PFSK-1 (cell line): ENCODE results near the gene RPS23.

Experiments used
- FOXP2 ChIP-seq: optimal IDR thresholded peaks from 2 replicates; pipeline ENCODE3; 2011; ENCODE audit warnings: borderline replicate concordance, control low read depth, inconsistent platforms; ENCODE audit not compliant: insufficient read depth; ENCODE audit errors: extremely low read length, extremely low read depth
- POLR2AphosphoS5 ChIP-seq: IDR thresholded peaks from 2 replicates; pipeline ENCODE4 v1.6.1; 2012; ENCODE audit warnings: low read depth, mild to moderate bottlenecking, control low read depth, low read length, moderate library complexity
- SIN3A ChIP-seq: IDR thresholded peaks from 2 replicates; pipeline ENCODE4 v1.6.1; 2012; ENCODE audit warnings: mild to moderate bottlenecking, low read length, moderate library complexity, borderline replicate concordance; ENCODE audit not compliant: insufficient read depth
- TAF1 ChIP-seq: IDR thresholded peaks from 2 replicates; pipeline ENCODE4 v1.6.1; 2012; ENCODE audit warnings: low read length, control low read depth, borderline replicate concordance; ENCODE audit not compliant: insufficient read depth
- TF ChIP-seq, protein P1 (sequence below), 2 experiments: IDR thresholded peaks; 2 replicates each; pipeline versions ENCODE4 v1.6.1 to v1.8.0; 2011 to 2012; ENCODE audit warnings: low read depth in 2 of 2, low read length in 2 of 2, control low read depth in 1 of 2, inconsistent platforms in 1 of 2, mild to moderate bottlenecking in 1 of 2, moderate library complexity in 1 of 2; ENCODE audit not compliant: insufficient read depth in 1 of 2

DNA sequence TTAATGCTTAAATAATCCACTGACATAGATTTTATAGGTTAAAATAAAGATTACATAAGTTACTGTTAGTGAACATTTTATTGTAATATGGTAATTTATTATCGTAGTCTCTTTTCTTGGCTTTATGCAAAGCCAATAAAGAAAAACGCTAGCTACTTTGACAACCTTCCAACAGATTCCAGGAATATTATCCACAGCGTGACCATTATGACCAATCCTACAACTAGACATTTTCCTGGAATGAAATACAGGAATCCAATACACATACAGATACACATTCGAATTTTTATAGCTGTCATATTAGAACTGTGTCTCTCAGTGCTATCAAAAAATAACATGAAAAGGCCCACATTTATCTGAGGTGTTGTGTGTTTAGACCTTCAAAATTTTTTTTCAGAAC lies 13.1 kb downstream of the RPS23 start:
- TF ChIP-seq POLR2AphosphoS5 (no peak), TAF1 (no peak), FOXP2 (no peak), SIN3A (no peak)
- TF ChIP-seq, protein P1, sequence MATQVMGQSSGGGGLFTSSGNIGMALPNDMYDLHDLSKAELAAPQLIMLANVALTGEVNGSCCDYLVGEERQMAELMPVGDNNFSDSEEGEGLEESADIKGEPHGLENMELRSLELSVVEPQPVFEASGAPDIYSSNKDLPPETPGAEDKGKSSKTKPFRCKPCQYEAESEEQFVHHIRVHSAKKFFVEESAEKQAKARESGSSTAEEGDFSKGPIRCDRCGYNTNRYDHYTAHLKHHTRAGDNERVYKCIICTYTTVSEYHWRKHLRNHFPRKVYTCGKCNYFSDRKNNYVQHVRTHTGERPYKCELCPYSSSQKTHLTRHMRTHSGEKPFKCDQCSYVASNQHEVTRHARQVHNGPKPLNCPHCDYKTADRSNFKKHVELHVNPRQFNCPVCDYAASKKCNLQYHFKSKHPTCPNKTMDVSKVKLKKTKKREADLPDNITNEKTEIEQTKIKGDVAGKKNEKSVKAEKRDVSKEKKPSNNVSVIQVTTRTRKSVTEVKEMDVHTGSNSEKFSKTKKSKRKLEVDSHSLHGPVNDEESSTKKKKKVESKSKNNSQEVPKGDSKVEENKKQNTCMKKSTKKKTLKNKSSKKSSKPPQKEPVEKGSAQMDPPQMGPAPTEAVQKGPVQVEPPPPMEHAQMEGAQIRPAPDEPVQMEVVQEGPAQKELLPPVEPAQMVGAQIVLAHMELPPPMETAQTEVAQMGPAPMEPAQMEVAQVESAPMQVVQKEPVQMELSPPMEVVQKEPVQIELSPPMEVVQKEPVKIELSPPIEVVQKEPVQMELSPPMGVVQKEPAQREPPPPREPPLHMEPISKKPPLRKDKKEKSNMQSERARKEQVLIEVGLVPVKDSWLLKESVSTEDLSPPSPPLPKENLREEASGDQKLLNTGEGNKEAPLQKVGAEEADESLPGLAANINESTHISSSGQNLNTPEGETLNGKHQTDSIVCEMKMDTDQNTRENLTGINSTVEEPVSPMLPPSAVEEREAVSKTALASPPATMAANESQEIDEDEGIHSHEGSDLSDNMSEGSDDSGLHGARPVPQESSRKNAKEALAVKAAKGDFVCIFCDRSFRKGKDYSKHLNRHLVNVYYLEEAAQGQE (IDR thresholded peaks at IDR 0.05; ENCODE audit: insufficient read depth in 1 of 2, low read depth in 2 of 2, low read length in 2 of 2): no peak
